VCaP (cell line): ENCODE results near the gene AP1S1.
"Not testable (repeated sequence)": the region's sequence is repeated elsewhere in the genome, so short reads cannot be mapped to it uniquely, and the experiment has no call there.

ENCODE experiments used
- H3K27ac ChIP-seq: fragments of 450-650 bp; 2 replicates; pipeline ENCODE4 v1.5.1; 2017
- CTCF ChIP-seq: fragments of 450-650 bp; conservative IDR thresholded peaks from 2 replicates; pipeline ENCODE4 v1.5.1; 2017; ENCODE audit warnings: mild to moderate bottlenecking, moderate library complexity

AP1S1 gene

GRCh38 chr7:101112233-101112632 is 42.0 kb upstream of the AP1S1 start:
- H3K27ac ChIP-seq: no peak overlapping the region

GRCh38 chr7:101113140-101113539 is 41.1 kb upstream of the AP1S1 start:
- H3K27ac ChIP-seq: not testable (repeated sequence)

More at GRCh38 chr7:101112233-101112632, 42.0 kb upstream of the AP1S1 start:
- no peak for TF ChIP-seq CTCF

- TF ChIP-seq CTCF: no peak
- H3K27ac ChIP-seq: no peak overlapping the region
These were observed 40.4 kb upstream of the AP1S1 start for GRCh38 chr7:101113836-101114235.

GRCh38 chr7:101114492-101114891 is 39.8 kb upstream of the AP1S1 start:
- H3K27ac ChIP-seq: no peak overlapping the region
- TF ChIP-seq CTCF: no peak

GRCh38 chr7:101115215-101115614 is 39.1 kb upstream of the AP1S1 start:
- H3K27ac ChIP-seq: no peak overlapping the region
- no peak for TF ChIP-seq CTCF

- no peak overlapping the region for H3K27ac ChIP-seq
These were observed 37.4 kb upstream of the AP1S1 start for GRCh38 chr7:101116898-101117297.

GRCh38 chr7:101118856-101119255 is 35.4 kb upstream of the AP1S1 start:
- no peak overlapping the region for H3K27ac ChIP-seq
- no peak for TF ChIP-seq CTCF

More at GRCh38 chr7:101116898-101117297, 37.4 kb upstream of the AP1S1 start:
- no peak for TF ChIP-seq CTCF

GRCh38 chr7:101119876-101120275 is 34.4 kb upstream of the AP1S1 start:
- no peak for TF ChIP-seq CTCF
- no peak overlapping the region for H3K27ac ChIP-seq
